Measurements from ENCODE around the gene SLC9A3.

SLC9A3 gene

DNA sequence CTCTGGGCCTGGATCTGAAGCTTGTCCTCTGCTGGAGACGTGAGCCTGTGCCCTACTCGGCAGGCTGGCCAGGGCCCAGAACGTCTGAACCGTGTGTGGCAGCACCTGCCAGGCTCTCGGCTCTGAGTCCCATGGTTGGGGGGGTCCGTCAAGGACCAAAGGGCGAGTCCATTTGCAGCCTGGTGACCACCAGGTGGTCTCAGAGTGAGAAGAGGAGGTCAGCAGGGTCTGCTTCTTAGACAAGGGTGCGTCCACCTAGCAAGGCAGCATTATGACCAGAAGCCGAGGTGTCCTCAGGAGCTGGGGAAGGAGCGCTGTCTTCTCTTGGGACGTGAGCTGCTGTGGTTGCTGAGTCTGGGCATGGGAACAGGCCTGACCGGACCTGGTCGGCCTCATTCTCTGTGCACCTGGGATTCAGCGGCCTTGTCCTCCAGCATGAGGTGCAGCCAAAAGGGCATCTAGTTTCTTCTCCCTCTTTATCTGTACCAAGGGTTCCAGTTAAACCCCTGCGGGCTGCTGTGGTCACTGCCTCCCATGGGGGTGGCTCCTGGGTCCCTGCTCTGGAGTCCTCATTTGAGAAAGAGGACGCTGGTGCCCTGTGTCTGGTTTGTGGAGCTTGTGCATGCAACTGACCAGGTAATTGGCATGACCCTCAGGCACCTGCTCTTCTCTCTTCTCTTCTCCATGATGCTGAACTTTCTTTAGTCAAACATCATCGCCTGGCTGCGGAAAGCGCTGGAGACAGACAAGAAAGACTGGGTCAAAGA is 66.9 kb downstream of the SLC9A3 start:
- no peak for DNase-seq

DNA sequence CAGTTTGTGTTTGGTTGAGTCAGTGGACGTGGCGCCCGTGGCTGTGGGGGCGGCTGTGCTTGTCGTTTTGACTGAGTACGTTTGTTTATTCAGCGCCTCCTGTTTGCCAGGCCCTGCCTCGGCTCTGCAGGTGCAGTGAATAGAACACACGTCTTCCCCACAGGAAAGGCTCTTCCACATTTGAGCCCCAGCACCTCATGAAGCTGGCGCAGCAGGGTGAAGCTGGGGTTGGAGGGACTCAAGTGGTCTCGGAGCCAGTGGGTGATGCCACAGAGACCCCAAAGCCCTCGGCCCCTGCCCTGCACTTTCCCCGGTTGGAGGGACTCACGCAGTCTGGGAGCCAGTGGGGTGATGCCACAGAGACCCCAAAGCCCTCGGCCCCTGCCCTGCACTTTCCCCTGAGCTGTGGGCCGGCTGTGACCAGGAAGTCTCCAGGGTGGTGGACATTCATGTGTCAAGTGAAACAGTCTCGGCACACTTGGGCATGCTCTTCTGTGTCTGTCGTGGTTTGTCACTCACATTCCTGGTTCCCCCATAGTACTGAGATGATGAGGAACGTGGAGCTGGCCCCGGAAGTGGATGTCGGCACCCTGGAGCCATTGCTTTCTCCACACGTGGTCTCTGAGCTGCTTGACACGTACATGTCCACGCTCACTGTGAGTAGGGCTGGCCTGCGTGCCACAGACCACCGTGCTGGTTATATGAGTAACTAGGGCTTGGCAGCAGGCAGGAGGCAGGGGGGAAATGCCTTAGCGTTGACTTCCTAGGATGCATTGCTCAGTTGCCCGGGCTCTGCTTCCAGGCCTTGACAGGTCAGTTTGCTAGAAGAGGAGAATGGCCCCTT is 67.7 kb downstream of the SLC9A3 start:
- DNase-seq = no peak

DNA sequence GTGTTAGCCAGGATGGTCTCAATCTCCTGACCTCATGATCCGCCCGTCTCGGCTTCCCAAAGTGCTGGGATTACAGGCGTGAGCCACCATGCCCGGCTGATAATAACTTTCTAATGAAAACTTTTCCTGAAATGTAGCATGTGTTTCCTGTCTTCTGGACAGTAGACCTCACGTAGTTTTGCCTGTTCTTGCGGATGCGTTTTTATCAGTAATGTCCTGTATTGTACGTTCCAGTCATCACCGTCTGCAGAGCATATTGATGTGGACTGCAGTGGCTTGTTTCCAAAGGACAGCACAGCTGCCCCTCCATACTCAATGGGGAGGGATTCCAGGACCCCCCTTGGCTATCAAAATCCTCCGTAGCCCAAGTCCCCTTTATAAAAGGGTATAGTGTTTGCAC is 68.4 kb downstream of the SLC9A3 start:
- DNase-seq = no peak

DNA sequence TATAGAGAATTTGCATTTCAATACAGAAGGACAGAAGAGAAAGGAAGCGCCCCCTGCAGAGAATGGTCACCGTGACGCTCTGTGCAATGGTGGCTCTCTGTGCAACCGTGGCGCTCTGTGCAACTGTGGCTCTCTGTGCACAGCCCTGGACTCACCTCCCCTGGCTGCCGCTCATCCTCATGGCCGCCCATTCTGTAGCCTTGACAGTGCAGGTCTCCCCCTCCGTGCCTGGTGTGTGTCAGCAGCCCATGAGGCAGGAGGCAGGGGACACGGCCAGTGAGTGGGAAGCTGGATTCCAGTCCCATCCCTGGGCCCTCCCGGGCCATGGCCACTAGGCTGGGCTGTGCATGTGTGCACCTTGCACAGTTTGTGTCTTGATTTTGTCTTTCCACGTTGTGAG is 69.3 kb downstream of the SLC9A3 start:
- no peak for DNase-seq

DNA sequence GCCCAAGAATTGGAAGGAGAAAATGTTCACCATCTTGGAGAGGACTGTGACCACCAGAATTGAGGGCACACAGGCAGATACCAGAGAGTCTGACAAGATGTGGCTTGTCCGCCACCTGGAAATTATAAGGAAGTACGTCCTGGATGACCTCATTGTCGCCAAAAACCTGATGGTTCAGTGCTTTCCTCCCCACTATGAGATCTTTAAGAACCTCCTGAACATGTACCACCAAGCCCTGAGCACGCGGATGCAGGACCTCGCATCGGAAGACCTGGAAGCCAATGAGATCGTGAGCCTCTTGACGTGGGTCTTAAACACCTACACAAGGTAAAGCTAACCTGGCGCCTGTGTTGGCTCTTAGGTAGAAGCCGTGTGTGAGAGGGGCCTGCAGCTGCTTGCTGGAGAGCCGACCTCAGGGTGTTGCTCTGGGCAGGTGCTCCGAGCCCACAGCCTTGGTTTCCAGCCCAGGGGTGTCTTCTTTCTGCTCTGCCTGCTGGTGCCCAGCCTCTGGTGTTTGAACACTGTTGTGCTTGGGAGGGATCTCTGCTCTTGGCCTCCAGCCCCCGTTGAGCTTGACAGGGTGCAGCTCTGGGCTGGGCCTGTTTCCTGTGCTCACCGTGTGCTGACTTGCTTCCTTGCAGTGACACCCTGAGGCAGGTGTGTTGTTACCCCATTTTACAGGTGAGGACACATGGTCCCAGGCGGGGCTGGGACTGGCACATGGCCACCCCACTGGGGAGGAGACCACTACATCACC is 70.3 kb downstream of the SLC9A3 start:
- no peak for DNase-seq

DNA sequence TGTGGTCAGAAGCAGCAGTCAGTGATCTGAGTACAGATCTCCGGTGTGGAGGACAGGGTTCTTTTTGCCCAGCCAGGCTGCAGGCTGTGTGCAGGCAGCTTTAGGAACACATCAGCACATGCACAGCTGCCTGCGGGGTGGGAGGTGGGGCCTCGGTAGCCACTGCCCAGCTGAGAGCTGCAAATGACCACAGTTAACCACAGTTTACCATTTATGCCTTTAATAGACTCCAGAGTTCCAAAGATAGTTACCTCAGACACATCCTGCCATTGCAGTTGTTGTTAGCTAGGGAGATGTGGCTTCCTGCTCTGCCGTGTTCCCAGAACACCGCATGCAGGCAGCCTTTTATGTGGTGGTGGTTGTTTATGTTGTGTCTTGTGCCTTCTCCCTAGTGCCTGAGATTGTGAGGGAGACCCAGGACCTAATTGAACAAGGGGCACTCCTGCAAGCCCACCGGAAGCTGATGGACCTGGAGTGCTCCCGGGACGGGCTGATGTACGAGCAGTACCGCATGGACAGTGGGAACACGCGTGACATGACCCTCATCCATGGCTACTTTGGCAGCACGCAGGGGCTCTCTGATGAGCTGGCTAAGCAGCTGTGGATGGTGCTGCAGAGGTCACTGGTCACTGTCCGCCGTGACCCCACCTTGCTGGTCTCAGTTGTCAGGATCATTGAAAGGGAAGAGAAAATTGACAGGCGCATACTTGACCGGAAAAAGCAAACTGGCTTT is 71.1 kb downstream of the SLC9A3 start:
- no peak for DNase-seq

DNA sequence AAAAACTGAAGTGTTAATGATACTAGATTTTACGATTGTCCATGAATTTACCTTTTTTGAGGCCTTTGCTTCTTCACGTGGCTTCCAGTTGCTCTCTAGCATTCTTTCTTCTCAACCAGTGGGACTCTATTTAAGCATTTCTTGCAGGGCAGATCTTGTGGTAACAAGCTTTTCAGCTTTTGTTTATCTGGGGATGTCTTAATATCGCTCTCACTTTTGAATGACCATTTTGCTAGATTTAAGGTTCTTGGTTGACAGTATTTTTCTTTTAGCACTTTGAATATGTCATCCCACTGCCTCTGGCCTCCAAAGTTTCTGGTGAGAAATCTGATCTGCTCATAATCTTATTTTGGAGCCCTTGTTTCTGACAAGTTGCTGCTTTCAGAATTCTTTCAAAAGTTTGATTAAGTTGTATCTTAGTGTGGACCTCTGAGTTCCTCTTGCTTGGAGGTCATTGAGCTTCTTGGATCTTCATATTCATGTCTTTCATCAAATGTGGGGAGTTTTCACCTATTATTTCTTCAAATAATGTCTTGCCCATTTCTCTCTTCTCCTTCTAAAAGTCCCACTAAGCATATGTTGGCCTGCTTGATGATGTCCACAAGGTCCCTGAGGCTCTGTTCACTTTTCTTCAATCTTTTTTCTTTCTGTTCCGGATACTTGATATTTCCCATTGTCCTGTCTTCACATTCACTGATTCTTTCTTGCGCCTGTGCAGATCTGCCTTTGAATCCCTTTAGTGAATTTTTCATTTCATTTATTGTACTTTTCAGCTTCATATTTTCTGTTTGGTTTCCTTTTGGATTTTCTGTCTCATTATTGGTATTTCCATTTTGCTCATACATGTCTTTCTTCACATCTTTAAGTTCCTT is 72.4 kb downstream of the SLC9A3 start:
- DNase-seq = no peak

DNA sequence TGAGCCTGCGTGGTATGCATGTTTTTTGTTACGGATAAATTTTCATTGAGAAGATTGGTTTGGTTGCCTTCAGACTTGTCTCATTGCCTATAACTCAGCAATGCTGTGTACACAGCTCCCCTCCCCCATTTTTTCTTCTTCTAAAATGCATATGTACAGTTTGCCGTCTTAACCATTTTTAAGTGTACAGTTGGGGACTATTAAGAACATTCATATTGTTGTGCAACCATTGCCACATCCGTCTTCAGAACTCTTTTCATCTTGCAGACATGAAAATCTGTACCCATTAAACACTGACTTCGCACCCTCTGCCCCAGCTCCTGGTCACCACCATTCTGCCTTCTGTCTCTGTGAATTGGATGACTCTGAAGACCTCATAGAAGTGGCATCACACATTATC is 75.1 kb downstream of the SLC9A3 start:
- no peak for DNase-seq

DNA sequence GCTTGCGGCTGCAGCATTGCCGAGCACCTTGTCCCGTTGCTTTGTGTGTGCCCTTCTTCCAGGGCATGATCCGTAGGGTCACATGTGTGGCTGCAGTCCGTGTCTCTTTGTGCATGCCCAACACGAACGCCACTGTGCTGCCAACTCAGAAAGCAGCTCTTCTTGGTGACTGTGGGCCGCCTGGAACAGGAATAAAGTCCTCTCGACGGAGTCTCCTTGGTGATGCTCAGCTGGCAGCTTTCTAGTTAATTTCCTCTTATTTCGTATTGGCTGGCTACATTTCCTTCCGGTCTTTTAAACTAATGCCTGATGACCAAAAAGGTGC is 75.5 kb downstream of the SLC9A3 start:
- DNase-seq = no peak

DNA sequence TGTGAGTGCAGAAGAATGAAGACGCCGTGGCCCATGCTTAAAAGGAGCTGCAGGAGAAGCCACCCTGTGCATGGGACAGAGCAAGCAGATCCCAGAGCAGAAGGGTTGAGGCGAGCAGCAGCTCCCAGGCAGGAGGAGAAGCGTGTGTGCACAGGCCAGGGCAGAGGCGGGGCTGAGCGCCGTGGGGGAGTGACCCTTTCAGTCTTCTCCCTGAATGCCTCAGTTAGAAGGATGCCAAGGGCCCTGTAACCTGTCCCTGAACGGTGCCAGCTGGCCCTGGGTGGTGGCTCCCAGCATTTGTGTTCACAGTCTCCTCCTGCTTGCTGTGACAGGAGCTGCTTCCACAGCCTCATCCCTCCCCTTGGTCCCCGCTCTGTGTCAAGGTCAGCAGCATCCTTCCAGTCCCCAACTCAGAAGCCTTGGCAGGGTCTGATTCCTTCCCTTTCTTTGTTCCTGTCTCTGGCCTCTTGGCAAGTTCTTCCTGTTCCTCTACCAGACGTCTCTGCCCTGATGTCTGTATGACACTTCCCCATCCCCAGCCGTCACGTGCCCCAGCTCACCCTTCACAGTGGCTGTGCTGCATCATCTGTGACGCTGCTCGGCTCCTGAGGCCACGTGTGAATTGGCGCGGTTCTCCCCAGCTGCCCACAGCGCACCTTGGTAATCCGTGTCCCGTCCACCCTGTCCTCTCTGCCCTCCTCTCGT is 76.0 kb downstream of the SLC9A3 start:
- no peak for DNase-seq

DNA sequence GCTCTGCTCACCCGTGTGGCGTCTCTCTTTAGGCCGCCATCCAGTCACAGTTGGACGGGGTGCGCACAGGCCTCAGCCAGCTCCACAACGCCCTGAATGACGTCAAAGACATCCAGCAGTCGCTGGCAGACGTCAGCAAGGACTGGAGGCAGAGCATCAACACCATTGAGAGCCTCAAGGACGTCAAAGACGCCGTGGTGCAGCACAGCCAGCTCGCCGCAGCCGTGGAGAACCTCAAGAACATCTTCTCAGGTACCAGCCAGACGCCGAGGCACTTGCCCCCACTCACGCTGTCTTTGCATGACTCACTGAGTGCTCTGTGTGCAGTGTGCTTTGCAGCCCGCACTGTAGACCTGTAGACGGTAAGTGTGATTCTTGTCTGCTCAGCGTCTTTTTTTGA is 76.7 kb downstream of the SLC9A3 start:
- no peak for DNase-seq

DNA sequence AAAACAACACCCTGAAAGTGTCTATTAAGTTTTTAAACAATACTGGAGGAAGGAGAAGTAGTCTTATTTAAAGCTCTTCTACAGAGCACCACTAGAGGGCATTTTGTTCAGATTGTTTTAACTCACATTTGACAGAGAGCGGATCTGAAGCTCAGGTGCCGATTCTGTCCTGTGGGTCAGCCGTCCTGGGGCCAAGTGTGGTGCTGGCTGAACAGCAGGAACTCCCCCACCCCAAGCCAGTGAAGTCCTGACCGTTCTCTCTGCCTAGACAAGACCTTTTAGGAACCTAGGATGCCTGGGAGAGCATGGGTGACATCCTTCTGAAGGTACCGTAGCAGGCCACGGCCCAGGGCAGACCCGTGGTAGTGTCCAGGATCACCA is 77.4 kb downstream of the SLC9A3 start:
- DNase-seq = peak; percentile 15 to 36

DNA sequence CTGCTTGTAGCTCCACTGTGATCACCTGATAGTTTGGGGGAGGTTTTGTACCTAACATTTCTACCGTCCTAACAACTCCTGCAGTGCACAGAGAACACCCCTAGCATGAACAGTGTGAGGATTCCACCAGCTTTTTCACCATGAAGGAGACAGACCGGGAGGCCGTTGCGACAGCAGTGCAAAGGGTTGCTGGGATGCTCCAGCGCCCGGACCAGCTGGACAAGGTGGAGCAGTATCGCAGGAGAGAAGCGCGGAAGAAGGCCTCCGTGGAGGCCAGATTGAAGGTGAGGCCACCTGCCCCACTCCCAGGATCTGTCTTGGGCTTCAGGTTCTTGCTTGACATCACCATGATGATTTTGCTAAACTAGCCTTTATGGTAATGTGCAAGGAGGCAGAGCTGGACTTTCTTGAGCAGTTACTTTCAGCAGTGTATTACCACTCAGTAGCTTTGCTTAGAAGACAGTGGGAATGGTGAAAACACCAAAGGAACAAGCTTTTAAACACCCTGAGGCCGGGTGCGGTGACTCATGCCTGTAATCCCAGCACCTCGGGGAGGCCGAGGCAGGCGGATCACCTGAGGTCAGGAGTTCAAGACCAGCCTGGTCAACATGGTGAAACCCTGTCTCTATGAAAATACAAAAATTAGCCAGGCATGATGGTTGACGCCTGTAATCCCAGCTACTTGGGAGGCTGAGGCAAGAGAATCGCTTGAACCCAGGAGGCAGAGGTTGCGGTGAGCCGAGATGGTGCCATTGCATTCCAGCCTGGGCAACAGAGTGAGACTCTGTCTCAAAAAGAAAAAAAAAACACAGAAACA is 78.0 kb downstream of the SLC9A3 start:
- no peak for DNase-seq

DNA sequence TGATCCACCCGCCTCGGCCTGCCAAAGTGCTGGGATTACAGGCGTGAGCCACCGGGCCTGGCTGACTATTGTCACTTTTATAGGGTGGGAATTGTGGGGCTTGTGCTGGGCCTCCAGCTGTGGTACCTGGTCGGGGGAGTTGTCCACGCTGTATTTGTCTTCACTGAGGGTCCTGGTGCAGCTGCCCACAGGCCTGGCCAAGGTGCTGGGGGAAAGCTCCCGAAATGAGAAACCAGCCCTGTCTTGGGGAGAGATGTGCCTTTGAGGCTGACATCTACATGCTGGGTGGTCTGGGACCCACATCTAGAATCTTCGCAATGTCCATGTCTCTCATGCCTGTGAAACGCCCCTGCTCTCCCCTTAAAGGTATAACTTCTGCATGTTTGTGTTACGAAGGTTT is 78.7 kb downstream of the SLC9A3 start:
- no peak for DNase-seq

DNA sequence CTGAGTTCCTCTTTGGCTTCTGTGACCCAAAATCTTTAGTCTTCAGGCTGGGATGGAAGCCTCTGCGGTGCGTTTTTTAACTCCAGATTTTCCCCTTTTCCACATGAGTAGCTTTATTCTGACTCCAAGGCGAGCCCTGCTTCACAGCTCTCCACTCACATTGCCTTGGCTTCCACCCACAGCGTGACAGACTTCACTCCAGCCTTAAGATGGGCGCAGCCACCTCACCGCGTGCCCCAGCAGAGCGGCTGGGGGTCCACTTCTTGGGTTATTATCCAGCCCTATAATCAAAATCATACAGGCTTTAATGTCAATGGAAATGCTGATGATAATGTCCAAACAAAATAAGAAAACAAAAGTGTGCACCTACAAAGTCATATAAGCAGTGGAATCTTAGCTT is 80.0 kb downstream of the SLC9A3 start:
- no peak for DNase-seq

DNA sequence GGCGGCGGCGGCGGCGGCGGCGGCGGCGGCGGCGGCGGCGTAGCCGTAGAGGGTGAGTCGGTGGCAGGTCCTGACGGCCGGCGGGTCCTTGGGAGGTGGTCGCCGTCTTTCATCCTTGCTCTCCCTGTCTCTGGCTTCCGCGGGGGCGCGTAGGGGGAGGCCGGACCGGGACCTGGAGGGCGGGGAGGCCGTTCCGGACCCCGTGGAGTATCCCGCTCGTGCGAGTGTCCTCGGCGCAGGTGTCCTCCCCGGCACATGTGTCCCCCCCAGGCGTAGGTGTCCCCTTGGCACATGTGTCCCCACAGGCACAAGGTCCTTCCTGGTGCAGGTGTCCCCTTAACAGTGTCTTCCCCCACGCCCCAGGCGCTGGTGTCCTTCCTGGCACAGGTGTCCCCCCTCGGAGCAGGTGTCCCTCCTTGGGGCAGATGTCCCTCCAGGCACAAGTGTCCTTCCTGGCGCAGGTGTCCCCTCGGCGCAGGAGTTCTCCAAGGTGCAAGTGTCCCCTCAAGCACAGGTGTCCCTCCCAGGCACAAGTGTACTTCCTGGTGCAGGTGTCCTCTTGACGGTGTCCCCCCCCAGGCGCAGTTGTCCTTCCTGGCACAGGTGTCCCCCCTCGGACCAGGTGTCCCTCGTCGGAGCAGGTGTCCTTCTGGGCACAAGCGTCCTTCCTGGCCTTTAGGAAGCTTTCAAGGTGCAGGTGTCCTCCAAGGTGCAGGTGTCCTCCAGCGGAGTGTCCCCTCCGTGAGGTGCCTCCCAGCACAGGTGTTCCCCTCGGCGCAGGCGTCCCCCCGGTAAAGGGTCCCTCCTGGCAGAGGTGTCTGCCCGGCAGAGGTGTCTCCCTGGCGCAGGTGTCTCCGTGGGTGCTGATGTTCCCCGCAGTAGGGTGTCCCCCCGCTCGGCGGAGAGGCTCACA is 80.8 kb downstream of the SLC9A3 start:
- no peak for DNase-seq

DNA sequence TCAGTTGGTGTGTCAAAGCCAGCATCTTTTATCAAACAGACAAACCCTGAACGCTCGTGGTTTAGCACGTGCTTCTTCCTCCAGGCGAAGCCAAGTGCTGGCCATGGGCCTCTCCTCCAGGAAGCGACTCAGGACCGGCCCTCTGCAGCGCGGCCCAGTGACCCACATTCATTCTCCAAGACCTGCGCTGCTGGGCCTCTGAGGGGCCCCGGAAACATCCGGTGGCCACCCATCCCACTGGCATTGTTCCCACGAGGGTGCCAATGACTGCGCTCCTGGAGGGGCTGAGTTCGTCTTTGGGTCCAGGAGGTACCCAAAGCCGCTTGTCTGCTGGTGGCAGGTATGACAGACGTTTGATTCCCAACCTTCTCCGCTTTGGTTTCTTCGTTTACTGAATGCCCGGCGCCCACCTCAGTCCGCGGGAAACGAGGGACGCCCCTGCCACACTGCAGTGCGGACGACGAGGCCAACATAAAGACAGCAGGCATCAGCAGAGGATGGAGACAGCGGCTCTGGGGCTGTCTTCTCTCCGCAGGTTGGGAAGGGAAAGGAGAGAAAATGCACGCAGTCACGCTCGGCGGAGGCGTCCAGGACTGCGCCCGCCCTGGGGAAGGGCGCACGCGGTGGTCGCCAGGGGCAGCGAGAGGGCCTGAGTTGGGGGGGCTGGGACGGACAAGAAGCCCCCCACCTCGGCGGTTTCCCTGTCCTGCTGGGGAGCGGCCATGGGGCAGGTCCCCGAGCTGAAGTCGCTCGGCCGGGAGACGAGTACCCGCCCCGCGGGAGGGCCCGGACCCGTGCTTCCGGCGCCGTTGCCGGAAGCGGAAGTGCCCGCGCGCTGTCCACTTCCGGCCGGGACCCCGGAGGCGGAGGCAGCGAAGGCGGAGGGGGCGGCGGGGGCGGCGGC is 81.7 kb downstream of the SLC9A3 start, which contains the start of gene EXOC3:
Gene EXOC3, plus strand, starts transcription at position 842 of the 904 bp plus-strand sequence. CDS start 3,030 bp downstream, outside the sequence.
- DNase-seq = peak; percentile 50 to 88

DNA sequence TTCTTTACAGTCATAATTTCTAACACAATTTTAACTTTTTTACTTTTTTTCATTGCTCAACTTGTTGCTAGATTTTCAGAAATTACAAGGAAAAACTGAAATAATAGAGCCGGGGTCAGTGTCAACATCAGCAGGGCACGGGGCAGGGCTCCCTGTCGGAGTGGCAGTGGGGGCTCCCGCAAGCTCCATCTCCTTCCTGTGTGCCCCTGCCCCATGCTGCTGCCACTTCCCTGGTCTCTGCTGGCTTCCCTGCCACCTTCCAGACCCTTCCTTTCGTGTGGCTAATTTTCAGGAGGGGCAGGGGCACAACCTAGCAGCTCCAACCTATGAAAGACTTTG is 82.3 kb downstream of the SLC9A3 start:
- DNase-seq = no peak

All from NCI-H1930 (cell line).